GM21390 (cell line): Measurements from ENCODE around the gene SNX5.

Experiments used
- ATAC-seq: cut with Tn5 transposase; IDR thresholded peaks from one replicate; pipeline ENCODE4 v1.9.1; 2021; ENCODE audit not compliant: unreplicated experiment

The SNX5 gene

DNA sequence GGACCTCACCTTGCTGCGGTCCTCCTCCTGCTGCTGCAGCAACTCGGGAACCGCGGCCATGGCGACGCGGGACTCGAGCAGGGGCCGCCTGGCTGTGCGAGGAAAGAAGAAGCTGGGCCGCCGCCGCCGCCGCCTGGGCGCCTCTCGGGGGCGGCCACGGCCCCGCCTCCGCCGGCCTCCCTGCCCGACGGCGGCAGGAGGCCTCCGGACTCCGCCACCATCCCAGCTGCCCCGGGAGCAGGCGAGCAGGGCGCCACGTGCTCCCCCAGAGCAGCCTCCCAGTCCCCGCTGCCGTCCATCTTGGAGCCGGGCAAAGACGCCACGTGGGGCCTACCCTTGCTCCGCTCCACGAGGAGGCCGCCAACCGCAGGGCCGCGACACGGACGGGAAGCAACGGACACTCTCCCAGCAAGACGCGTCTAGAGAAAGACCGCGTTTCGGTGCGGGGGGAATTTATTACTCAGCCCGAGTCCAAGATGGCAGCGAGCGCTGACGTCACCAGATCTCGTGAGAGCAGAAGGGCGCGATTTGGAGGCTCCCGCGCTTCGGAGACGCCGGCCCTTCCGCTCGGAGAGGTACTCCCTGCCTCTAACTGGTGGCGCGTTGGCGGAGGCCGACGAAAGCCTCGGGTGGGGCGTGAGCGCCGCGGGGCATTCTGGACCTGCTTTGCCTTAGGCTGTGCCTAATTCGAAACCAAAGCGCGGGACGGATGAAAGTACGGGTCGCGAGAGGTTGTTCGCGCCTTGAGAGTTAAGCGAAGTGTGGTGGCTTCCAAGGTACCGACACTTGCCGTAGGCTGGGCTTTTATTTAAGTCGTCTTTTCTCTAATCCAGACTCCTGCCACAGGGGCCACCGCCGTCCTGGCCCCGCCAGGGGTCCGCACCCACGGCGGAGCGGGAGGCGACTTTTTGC is at the start of gene SNX5, which contains the start of gene MGME1:
Gene SNX5, minus strand, starts transcription at position 429 of the 912 bp plus-strand sequence. Its CDS starts 369 bp downstream, at position 60.
Gene MGME1, plus strand, starts transcription at position 653 of the 912 bp plus-strand sequence. CDS start 842 bp downstream, outside the sequence.
- peak; percentile 71 for ATAC-seq

DNA sequence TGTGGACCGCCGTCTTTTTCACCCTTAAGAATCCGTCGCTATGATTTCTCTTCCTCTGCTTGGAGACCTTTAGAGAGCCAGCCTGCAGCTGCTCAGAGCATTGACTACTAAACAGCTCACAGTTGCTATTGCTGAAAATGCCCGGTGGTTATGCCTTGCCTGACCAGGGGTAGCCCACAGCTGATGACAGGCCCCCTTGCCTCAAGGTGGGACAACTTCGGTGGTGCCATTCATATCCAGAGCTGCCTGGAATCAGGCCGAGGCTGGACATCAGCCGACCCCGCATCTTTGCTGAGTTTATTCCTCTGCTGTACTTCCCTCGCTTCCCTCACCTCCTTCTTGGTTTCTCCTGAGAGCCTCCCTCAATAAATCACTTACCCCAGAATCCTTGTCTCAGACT is 49.5 kb upstream of the SNX5 start:
- ATAC-seq, result no peak

DNA sequence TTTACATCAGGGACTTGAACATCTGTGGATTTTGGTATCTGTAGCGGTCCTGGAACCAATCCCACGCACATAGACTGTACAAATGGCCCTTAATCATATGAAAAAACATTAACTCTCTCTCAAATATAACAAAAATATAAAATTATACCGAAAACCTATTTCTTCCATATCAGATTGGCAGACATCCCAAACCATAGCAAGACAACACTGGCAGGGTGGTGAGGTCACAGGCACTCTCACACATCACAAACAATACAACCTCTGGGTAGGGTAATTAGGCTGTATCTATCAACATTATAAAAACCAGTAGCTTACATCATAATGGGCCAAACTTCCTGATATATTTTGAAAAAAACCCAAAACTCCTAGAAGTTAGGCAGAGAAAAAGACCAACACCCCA is 48.2 kb upstream of the SNX5 start:
- no peak for ATAC-seq

DNA sequence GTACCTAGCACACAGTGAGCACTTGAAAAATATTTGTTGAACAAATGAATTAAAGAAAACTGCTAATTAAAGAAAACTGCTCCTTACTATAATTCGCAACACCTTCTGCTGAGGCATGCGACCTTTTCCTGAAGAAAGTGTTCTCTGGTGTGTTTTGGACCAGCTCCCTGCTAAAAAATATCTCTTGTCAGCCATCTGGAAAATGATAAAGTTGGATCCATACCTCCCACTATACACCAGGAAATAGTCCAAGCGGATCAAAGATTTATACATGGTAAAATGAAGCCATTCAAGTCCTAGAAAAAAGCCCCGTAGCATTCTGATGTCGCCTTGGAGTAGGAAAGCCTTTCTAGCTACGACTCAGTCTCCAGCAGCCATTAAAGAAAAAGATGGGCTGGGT is 45.8 kb upstream of the SNX5 start:
- no peak for ATAC-seq

DNA sequence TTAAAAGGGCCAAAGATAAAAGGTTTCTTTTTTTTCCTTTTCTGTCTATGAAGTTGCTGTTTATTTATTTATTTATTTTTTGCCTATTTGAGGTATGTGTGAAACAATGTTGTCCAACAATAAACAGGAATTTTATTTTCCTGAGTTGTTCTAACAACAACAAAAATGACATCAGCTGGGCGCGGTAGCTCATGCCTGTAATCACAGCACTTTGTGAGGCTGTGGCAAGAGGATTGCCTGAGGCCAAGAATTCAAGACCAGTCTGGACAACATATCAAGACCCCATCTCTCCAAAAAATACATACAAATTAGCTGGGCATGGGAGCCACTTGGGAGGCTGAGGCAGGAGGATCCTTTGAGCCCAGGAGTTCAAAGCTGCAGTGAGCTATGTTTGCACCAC is 44.3 kb upstream of the SNX5 start:
- ATAC-seq, result no peak

DNA sequence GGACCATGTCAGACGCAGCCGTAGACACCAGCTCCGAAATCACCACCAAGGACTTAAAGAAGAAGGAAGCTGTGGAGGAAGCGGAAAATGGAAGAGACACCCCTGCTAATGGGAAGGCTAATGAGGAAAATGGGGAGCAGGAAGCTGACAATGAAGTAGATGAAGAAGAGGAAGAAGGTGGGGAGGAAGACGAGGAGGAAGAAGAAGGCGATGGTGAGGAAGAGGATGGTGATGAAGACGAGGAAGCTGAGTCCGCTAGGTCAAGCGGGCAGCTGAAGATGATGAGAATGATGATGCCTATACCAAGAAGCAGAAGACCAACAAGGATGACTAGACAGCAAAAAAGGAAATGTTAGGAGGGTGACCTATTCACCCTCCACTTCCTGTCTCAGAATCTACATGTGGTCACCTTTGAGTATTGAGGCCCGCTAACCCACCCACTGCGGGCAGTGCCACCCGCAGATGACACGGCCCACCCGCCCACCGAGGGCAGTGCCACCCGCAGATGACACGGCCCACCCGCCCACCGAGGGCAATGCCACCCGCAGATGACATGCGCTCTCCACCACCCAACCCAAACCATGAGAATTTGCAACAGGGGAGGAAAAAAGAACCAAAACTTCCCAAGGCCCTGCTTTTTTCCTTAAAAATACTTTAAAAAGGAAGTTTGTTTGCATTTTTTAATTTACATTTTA is 43.5 kb upstream of the SNX5 start:
- ATAC-seq, result no peak

DNA sequence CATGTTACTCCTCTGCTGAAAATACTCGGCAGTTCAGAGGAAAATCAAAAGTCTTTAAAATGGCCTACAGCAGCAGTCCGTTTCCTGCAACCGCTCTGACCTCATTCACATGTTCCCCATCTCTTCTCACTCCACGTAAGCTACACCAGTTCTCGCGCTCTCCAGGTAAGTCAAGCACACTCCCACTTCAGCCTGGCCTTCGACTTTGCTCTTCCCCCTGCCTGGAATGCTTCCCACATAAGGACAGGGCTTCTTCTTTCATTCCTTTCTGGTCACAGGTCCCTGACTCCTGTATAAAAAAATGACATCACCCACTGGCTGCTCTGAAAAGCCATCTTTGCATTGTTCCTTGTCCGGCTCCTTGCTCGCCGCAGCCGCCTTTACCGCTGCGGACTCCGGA is 42.9 kb upstream of the SNX5 start:
- no peak for ATAC-seq

DNA sequence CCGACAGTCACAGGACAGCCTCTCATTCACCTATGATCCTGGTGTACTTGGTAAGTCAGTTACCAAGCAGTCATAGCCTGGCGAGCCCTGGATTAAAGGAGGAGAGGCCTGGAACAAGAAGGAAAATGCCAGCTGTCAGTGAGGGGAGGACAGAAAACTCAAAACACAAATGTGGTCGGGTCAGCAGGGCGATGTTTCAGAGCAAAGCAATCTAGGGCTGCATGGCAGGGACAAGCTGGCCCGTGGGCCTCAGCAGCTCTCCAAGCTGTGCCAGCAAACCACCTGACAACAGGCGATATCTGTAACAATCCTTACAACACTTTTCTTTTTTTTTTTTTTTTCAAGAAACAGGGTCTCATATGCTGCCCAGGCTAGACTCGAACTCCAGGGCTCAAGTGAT is 40.5 kb upstream of the SNX5 start:
- ATAC-seq, result no peak

DNA sequence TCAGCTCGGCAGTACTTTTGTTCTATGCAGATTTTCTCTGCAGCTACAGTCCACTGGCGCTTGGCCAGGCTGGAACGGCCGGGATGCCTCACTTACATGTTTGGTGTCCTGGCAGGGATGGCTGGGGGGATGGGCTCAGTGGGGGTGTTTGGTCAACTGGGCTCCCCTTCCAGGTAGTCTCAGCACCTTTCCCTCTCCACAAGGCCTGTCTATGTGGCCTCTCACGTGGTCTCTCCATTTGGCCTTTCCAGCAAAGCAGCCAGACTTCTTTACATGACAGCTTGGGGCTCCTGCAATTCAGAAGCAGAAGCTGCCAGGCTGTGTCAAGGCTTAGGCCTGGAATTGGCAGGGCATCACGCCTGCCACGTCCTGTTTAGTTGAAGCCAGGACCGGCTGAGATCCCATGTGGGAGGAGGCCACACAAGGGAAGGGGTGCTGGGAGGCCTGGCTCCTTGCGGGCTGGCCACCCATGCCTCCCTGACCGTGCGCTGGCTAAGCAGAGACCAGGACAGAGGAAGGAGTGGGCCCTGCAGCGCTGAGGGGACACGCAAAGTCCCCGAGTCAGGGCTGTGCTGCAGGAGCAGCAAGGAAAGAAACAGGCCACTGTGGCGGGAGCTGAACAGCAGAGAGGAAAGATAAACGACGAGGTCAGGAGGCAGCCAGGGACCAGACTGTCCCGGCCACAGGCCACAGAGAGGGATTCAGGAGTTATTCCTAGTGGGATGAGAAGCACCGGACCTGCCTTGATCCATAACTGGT is 39.1 kb upstream of the SNX5 start:
- no peak for ATAC-seq

DNA sequence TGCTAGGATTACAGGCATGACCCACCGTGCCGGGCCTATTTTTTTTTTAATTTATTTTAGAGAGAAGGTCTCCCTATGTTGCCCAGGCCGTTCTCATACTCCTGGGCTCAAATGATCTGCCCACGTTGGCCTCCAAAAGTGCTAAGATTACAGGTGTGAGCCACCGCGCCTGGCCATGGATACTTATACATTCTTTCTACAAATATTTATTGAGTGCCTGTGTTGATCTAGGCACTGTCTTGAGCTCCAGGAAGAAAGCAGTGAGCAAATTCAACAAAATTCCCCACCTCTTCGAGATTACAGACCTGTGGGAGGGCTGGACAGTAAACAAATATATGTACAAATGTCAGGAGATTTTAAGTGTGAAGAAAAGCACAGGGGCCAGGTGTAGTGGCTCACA is 38.1 kb upstream of the SNX5 start:
- ATAC-seq, result no peak

DNA sequence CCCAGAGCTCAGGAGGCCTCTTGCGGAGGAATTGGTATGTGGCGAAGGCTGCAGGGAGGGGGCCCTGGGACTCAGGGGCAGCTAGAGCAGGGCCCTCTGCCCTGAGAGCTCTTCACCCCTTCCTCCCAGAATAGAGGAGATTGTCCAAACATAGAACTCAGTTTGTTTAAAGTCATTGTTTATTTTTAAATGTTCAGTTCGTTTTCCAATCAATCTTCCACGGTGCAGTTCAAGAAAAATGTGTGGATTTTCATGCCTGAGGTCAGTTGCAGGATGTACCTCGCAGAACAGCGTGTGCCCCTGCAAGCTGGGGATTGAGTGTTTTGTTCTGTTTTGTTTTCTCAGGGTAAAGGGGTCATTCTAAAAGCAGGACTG is 37.4 kb upstream of the SNX5 start:
- ATAC-seq, result no peak

DNA sequence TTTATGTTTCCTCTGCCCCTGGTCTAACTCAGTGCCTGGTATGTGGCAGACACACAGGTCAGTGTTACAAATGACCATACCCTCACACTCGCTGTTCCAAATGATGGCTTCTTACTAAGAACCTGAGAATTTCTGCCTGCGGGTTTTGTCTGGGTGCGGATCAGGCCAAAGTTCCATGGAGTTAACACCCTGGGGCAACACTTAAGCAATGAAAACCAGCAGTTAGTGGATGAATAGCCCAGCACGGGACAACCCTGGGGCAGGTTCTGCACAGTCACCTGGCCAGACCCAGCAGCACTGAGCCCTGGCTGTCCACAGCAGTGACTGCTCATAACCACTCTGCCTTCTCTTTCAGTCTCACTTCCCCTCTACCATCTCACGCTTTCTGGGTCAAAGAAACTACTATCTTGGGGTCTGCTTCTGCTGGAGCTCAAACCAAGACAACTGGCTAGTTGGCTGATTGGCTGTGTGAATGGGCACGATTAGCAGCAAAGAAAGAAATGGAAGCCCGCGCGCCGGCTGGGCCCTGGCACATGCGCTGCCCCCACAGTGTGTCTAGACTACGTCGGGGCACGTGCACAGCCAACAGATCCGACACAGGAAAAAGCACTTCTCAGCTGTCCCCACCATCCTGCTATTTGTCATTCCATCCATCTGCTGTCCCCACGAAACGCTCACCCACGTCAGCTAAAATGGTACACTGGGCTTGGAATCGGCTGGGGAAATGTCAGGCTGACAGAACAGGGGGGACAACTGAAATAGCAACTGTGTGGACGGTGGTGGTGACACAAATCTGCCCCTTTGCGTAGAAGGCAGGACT is 36.8 kb upstream of the SNX5 start:
- ATAC-seq, result peak; percentile 95

DNA sequence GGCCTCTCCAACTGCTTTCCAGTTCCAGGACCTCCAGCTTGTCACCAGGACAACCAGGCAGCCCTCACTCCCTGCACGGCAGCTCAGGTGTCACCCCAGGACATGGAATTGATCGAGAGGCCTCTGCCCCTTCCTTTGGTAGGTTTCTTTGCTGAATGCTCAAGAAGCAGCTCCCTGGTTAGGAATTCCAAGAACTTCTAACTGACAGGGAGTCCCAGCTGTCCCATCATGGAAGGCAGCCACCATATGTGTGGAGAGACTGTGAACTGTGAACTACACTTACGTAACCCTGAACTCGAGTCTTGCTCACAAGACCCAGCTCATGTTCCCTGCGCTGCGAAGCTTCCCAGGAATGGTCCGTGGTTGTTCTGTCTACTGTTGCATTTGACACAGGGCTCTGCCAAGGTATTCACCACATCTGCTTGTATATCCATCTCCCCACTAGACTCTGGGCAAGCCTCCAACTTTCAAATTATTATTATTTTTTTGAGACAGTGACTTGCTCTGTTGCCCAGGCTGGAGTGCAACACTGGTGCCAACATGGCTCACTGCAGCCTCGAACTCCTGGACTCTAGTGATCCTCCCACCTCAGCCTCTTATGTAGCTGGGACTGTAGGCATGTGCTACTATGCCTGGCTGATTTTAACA is 35.9 kb upstream of the SNX5 start:
- no peak for ATAC-seq

DNA sequence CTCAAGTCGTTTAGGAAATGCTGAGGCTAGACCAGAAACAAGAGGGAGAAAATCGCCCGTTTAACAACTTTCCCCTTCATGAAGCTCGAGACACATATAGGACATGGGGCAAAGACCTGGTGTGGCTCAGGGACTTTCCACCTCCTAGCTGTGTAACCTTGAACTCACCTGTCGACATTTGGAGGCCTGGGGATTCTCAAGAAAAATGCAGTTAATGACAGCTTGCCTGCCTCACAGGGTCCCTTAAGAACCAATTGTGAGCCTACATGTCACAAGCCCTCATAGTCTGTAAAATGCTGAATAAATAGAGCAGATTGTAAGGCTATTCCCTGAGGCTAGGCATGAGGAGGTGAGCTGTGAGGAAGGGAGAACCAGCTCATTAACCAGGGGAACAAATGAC is 35.3 kb upstream of the SNX5 start:
- ATAC-seq, result peak; percentile 36

DNA sequence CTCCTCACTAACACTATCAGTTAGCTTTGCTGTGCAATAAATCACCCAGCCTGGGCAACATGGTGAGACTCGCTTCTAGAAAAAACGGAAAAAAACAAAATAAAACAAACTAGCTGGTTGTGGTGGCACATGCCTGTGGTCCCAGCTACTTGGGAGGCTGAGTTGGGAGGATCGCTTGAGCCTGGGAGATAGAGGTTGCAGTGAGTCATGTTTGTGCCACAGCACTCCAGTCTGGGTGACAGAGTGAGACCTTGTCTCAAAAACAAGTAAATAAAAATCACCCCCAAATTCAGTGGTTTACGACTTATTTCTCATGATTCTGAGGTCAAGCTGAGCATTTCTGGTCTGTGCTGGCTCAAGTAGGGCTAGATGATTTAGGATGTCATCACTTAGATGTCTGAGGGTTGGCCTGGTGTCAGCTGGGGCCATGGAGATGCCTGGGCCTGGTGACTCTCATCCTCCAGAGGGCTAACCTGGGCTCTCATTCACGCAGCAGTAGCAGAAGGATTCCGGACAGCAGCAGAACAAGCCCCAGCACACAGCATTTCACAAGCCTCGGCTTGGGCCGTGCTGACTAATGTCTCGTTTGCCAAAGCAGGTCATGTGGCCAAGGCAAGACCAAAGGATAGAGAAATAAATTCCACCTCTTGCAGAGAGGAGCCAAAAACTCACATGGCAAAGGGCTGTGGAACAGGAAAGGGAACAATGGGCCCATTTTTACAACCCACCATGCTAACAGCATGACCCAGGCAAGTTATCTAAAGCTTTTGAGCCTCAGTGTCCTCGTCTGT is 32.7 kb upstream of the SNX5 start:
- no peak for ATAC-seq

DNA sequence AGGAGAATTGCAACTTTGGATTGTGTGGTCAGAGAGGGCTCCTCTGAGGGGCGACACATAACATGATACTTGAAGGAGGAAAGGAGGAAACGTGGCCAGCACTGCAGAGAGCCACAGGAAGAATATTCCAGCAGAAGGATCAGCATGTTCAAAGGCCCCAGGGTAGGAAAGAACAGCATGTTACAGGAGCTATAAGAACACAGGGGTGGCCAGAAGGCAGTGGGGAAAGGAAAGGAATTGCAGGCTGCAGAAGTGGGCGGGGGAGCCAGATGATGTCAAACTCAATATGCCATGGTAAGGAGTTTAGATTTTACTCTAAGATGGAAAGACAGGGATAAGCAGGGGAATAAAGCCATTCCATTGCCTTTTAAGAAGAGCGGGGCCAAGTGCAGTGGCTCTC is 31.0 kb upstream of the SNX5 start:
- ATAC-seq, result no peak

DNA sequence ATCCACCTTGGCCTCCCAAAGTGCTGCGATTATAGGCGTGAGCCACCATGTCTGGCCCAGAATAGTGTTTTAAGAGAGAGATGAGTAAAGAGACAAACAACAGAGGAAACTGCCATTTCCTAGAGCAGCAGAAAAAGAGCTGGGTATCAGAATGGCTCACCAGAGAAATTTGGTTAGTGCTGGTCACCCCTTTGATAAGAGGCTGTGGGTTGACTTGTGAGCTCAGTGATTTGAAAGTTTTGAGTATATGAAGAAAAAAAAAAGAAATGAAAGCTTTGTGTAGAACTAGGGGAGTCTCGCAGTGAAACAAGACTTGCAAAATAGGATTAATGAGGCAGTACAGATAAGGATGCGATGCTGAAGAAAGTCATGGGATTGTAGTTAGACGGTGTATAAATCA is 29.9 kb upstream of the SNX5 start:
- ATAC-seq, result no peak

DNA sequence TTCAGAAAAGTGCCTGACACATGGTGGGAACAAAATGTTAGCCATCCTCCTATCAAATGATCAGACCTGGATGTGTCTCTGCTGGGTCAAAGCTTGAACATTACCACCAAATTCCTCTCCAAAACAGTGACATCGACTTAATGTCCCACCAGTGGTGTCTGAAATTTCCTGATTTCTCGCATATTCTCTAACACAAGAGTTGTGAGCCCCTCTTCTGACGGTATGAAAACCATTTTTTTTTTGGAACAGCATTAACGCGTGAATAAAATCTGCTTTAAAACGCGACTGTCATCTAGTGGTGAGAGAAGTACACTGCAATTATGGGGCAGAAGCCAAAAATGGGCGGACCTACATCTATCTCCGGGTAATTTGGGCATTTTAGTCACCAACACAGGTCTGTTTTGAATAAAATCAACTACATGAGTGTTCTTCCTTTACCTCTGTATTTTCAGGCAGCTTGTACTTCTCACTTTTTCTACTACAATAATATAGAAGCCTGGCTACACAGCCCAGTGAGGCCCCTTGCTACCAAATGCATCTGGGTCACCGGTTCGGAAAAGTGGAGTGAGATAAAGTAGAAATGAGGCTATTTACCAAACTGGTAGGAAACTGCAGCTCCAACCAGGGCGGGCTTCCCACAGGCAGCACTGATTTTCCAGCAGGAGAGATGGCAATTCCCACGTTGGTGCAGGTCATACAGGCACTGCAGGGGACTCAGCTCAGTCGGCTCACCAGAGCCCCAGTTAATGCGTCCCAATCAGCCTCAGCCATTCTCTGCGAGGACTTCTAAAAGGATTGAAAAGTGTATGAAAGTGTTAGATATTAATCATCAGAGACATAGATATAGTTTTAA is 27.6 kb upstream of the SNX5 start:
- peak; percentile 53 for ATAC-seq
